GM12878 (cell line): ENCODE results near the gene ASGR1. TPM values are rescaled to one million over a fixed set of nuclear protein-coding genes. Genes with fewer than 3 reads are reported as not detected.

Source experiments
- ATAC-seq: fragments of 200-7000 bp; cut with Tn5 transposase; 3 replicates; pipeline ENCODE4 v1.9.1; 2020; ENCODE audit warnings: mild to moderate bottlenecking, moderate library complexity
- BruUV-seq: library from RNA; stranded (reverse); fragments of 400-500 nt; replicated peaks from 2 replicates; lab custom pipeline; 2021; lab: Mats Ljungman, UMichigan
- CTCF ChIA-PET: fragments of 300-600 bp; sonication (Branson Sonifier 250); formaldehyde crosslinking; extraction: SDS; loops from one replicate; lab custom pipeline; 2021; ENCODE audit warnings: inconsistent platforms; lab: Yijun Ruan, JAX
- POLR2A ChIA-PET: fragments of 350-600 bp; formaldehyde crosslinking; extraction: SDS; loops from one replicate; lab custom pipeline; 2021; ENCODE audit warnings: inconsistent platforms; lab: Charles Lee
- RAD21 ChIA-PET: fragments of 300-600 bp; sonication (Branson Sonifier 250); formaldehyde crosslinking; loops from one replicate; lab custom pipeline; 2023; ENCODE audit warnings: antibody characterized with exemption; ENCODE audit not compliant: unreplicated experiment; lab: Charles Lee
- SMC1A ChIA-PET: fragments of 300-600 bp; sonication (Branson Sonifier 250); formaldehyde crosslinking; loops from one replicate; lab custom pipeline; 2023; ENCODE audit not compliant: unreplicated experiment, uncharacterized antibody; lab: Charles Lee
- DNase-seq: peaks from one replicate; pipeline ENCODE4 v3.0.0-alpha.2; 2011; ENCODE audit warnings: low read depth, low spot score
- FAIRE-seq: peaks from 3 replicates; lab custom pipeline; 2011; peaks lifted over from hg19 to GRCh38; lab: Jason Lieb, UNC
- H2AFZ ChIP-seq: 2 replicates; pipeline ENCODE4 v1.6.0; 2011; ENCODE audit warnings: low read depth, low read length, control low read depth; ENCODE audit not compliant: control insufficient read depth
- H3K27ac ChIP-seq: 2 replicates; pipeline ENCODE4 v1.5.1; 2011; ENCODE audit warnings: control low read depth; ENCODE audit not compliant: control insufficient read depth, insufficient read depth
- H3K27me3 ChIP-seq, 2 experiments: replicated peaks in 1 of 2; 2 replicates each; pipeline versions ENCODE4 v1.6.0 to v1.6.1; 2011; ENCODE audit warnings: low read length in 1 of 2; ENCODE audit not compliant: control insufficient read depth in 2 of 2, insufficient read depth in 2 of 2
- H3K36me3 ChIP-seq, 2 experiments: 2 replicates each; pipeline ENCODE4 v1.5.1; 2011; ENCODE audit warnings: low read length in 1 of 2; ENCODE audit not compliant: control insufficient read depth in 2 of 2, insufficient read depth in 2 of 2
- H3K4me1 ChIP-seq: 2 replicates; pipeline ENCODE4 v1.6.1; 2011; ENCODE audit warnings: mild to moderate bottlenecking, low read length, moderate library complexity, mixed read lengths; ENCODE audit not compliant: control insufficient read depth, insufficient read depth
- H3K4me2 ChIP-seq: 2 replicates; pipeline ENCODE4 v1.6.0; 2011; ENCODE audit warnings: control low read depth; ENCODE audit not compliant: control insufficient read depth, insufficient read depth
- H3K4me3 ChIP-seq: fragments of 200-600 bp; sonication (generic); 2 replicates; pipeline ENCODE4 v1.5.1; 2016
- H3K79me2 ChIP-seq: 2 replicates; pipeline ENCODE4 v1.6.0; 2011; ENCODE audit warnings: low read length; ENCODE audit not compliant: control insufficient read depth, insufficient read depth
- H3K9ac ChIP-seq: 2 replicates; pipeline ENCODE4 v1.8.0; 2011; ENCODE audit warnings: low read length, control low read depth, mixed read lengths; ENCODE audit not compliant: control insufficient read depth, insufficient read depth
- H3K9me3 ChIP-seq: replicated peaks from 3 replicates; pipeline ENCODE4 v1.5.1; 2011; ENCODE audit warnings: mild to moderate bottlenecking, low read length; ENCODE audit not compliant: control insufficient read depth, insufficient read depth
- H4K20me1 ChIP-seq: 2 replicates; pipeline ENCODE4 v1.6.0; 2011; ENCODE audit not compliant: control insufficient read depth, insufficient read depth
- CHD2 ChIP-seq: IDR thresholded peaks from 2 replicates; pipeline ENCODE4 v1.6.1; 2011; ENCODE audit warnings: low read depth, low read length, improper control_type of control experiment, borderline replicate concordance
- CREB1 ChIP-seq: IDR thresholded peaks from 2 replicates; pipeline ENCODE4 v1.6.1; 2012; ENCODE audit warnings: low read depth, mild to moderate bottlenecking, inconsistent platforms
- FOS ChIP-seq: IDR thresholded peaks from 3 replicates; pipeline ENCODE4 v1.6.1; 2011; ENCODE audit warnings: borderline replicate concordance; ENCODE audit not compliant: insufficient read length; ENCODE audit errors: extremely low read depth
- FOXM1 ChIP-seq: IDR thresholded peaks from 2 replicates; pipeline ENCODE4 v1.6.1; 2012; ENCODE audit warnings: low read depth, mild to moderate bottlenecking, inconsistent platforms, low read length, moderate library complexity
- KDM1A ChIP-seq: fragments of 200-600 bp; sonication (generic); IDR thresholded peaks from 2 replicates; pipeline ENCODE4 v1.6.1; 2016; ENCODE audit warnings: borderline replicate concordance
- MTA2 ChIP-seq: fragments of 450-650 bp; IDR thresholded peaks from 2 replicates; pipeline ENCODE4 v1.6.1; 2016; ENCODE audit warnings: low read depth, mild to moderate bottlenecking, moderate library complexity
- MXI1 ChIP-seq: fragments of 150-350 bp; IDR thresholded peaks from 2 replicates; pipeline ENCODE4 v1.6.1; 2011; ENCODE audit warnings: low read depth, mild to moderate bottlenecking, inconsistent platforms, low read length, improper control_type of control experiment
- POLR2AphosphoS2 ChIP-seq: IDR thresholded peaks from 2 replicates; pipeline ENCODE4 v1.6.1; 2011; ENCODE audit warnings: low read depth, mild to moderate bottlenecking, low read length, improper control_type of control experiment, moderate library complexity
- POU2F2 ChIP-seq: IDR thresholded peaks from 3 replicates; pipeline ENCODE4 v1.6.1; 2011; ENCODE audit warnings: low read depth, mild to moderate bottlenecking, low read length, borderline replicate concordance
- SMARCA5 ChIP-seq: fragments of 450-650 bp; IDR thresholded peaks from 2 replicates; pipeline ENCODE4 v1.6.1; 2017; ENCODE audit warnings: mild to moderate bottlenecking
- TCF12 ChIP-seq: IDR thresholded peaks from 2 replicates; pipeline ENCODE4 v1.6.1; 2011; ENCODE audit warnings: low read depth, mild to moderate bottlenecking, low read length
- WRNIP1 ChIP-seq: IDR thresholded peaks from 2 replicates; pipeline ENCODE4 v1.6.1; 2011; ENCODE audit warnings: low read depth, low read length, improper control_type of control experiment, borderline replicate concordance
- ZBTB11 ChIP-seq: fragments of 450-650 bp; formaldehyde crosslinking; IDR thresholded peaks from 2 replicates; pipeline ENCODE4 v1.5.0; 2022; ENCODE audit warnings: mild to moderate bottlenecking, missing genetic modification characterization
- WGBS: methylation state at CpG from one replicate; pipeline ENCODE4 v1.1.6; 2016; ENCODE audit warnings: low lambda C conversion rate; ENCODE audit not compliant: insufficient replicate concordance, insufficient coverage; ENCODE audit errors: missing lambda C conversion rate; 5-methylcytosine and 5-hydroxymethylcytosine counted together
- in situ Hi-C: fragments of 300-500 bp; cut with MboI; formaldehyde crosslinking; loops from 9 replicates; pipeline ENCODE4 v1.14.3; 2018; ENCODE audit warnings: mixed read lengths
- intact Hi-C: fragments of 100-400 bp; cut with micrococcal nuclease; formaldehyde crosslinking; loops from one replicate; pipeline ENCODE4 v1.14.2; 2022; ENCODE audit not compliant: unreplicated experiment
- polyA plus RNA-seq, 11 experiments: library from polyadenylated mRNA; depleted of rRNA in 4 of 11; unstranded in 6 of 11; stranded (reverse) in 5 of 11; fragments of >200 nt; fragmentation: Nextera tagmentation in 4 of 11; fragmentation: Illumina TruSeq in 1 of 11; extraction: Ambion mirVana in 4 of 11; extraction: Trizol in 1 of 11; gene quantifications; 1 replicate in 1 of 11; 2 replicates in 10 of 11; pipeline versions ENCODE4 v1.2.1 to v1.2.3, GENCODE V29; 2011 to 2016; ENCODE audit warnings: inconsistent platforms in 2 of 11, missing spikeins in 2 of 11, low read depth in 1 of 11
- total RNA-seq, 4 experiments: library from RNA; depleted of rRNA in 3 of 4; stranded (reverse); fragments of >200 nt in 3 of 4; fragmentation: Illumina TruSeq in 1 of 4; extraction: Trizol in 1 of 4; gene quantifications; 2 replicates each; pipeline versions ENCODE4 v1.2.1 to v1.2.3, GENCODE V29; 2013 to 2021
- TF ChIP-seq, protein P1 (sequence below): fragments of 150-350 bp; IDR thresholded peaks from 2 replicates; pipeline ENCODE4 v1.6.1; 2014; ENCODE audit warnings: mild to moderate bottlenecking, low read depth, low read length

ASGR1 gene
- total and polyA plus RNA-seq, 10 of the 15 experiments (the other 5 are each of a cell fraction or from before 2014, with no cell fraction given), result 0.06 to 0.34 (median 0.14) TPM; not detected in 6

DNA sequence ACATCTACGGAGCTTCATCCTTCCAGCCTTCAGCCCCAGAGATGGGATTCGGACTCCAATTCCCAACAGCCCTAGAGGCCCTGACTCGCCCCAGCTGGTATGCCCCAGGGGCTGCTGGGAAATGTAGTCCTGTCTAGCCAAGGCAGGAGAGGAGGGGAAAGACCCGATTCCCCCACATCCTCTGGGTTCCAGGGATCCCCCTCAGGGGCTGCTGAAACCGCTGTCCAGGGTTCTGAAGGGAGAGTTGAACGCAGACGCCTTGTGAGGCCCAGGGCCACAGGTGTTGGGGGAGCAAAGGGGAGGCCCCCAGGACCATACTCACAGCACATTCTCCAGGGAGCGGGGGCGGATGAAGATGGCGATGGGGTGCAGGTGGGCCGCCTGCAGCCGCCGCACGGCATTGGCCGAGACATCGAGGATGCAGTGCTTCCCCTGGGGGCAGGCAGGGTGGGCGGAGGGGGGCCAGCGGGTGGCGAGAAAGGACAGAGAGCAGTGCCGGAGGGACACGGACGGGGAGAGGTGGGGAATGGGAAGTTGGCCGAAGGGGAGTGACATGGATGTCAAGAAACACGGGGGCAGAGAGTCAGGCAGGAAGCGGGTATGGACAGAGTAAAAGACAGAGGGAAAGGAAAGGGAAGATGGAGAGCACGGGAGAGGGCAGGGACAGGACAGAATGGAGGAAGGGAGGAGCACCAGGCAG, 12.6 kb upstream of the ASGR1 start:
- ChIA-PET POLR2A (interaction anchor here (0.6 kb wide), 2 partner anchors 8 to 29 kb away, joined by 4 read pairs; no protein-coding TSS in a partner anchor), CTCF (interaction anchor here (1.0 kb wide), 1 partner anchor 59 kb away, joined by 4 read pairs; no protein-coding TSS in a partner anchor), SMC1A (no interaction called here), RAD21 (no interaction called here)
- ATAC-seq, result peak; percentile 91
- Histone ChIP-seq H3K9ac (no peak overlapping the region), H4K20me1 (no peaks in the 10 kb centered on the region), H3K4me3 (no peak overlapping the region), H3K79me2 (no peaks in the 10 kb centered on the region), H3K36me3 (no peaks in the 10 kb centered on the region), H3K27ac (no peak overlapping the region), H2AFZ (no peak overlapping the region), H3K4me1 (no peaks in the 10 kb centered on the region), H3K4me2 (no peak overlapping the region), H3K9me3 (no peaks in the 10 kb centered on the region), H3K27me3 (no peaks in the 10 kb centered on the region)
- 29% methylated on average over 15 of the region's 26 CpGs for WGBS
- in situ Hi-C loops (no loop called here), intact Hi-C loops (no loop called here)
- no TSS peak for BruUV-seq
- FAIRE-seq, result no peak
- no peak for DNase-seq
- TF ChIP-seq SMARCA5 (no peak), MTA2 (no peak), CREB1 (peak; percentile 81), POLR2AphosphoS2 (no peak), KDM1A (no peak), FOXM1 (no peak), ZBTB11 (CRISPR knock-in tag) (no peak), POU2F2 (no peak), TCF12 (0 out of 2 replicates have a peak, but pooled peaks have one; percentile 13), CHD2 (0 out of 2 replicates have a peak, but pooled peaks have one; percentile 15), WRNIP1 (no peak), MXI1 (no peak), FOS (no peak)
- TF ChIP-seq, protein P1, sequence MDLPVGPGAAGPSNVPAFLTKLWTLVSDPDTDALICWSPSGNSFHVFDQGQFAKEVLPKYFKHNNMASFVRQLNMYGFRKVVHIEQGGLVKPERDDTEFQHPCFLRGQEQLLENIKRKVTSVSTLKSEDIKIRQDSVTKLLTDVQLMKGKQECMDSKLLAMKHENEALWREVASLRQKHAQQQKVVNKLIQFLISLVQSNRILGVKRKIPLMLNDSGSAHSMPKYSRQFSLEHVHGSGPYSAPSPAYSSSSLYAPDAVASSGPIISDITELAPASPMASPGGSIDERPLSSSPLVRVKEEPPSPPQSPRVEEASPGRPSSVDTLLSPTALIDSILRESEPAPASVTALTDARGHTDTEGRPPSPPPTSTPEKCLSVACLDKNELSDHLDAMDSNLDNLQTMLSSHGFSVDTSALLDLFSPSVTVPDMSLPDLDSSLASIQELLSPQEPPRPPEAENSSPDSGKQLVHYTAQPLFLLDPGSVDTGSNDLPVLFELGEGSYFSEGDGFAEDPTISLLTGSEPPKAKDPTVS, result no peak
